Epidermal melanocyte (primary cell): ENCODE data around the gene PDE11A.
"Not testable (repeated sequence)": the region's sequence is repeated elsewhere in the genome, so short reads cannot be mapped to it uniquely, and the experiment has no call there.

Experiments used
- DNase-seq: peaks from one replicate; pipeline ENCODE4 v3.0.0; 2011; ENCODE audit warnings: low spot score; ENCODE audit not compliant: insufficient read length

Gene PDE11A

DNA sequence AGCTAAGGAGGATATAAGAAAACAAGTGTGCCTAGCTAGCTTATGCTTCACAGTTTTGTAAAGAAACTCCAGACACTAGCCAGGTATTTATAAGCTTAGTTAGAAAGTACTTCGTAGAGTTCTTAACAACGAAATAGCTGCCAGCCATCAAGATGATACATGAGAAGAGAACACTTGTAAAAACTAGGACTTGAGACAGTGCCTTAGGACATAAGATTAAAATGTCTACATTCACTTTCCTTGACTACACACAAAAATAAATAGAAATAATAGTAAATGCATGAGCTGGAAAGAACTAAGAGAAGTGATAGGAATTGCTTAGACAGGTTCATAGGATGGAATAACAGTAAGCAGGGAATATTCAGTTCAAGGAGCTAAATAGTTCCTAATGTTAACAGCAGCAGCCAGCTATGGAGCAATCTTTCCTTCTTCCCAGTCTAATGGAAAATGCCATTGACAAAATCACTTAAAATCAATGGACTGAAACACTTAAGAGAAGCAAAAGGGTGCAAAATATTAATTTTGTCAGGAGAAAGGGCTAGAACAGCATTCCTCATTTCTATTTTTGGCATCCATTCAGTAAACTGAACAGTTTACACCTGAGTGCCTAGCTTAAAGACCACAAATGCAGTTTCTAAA lies 186.6 kb downstream of the PDE11A start:
- no peak for DNase-seq

DNA sequence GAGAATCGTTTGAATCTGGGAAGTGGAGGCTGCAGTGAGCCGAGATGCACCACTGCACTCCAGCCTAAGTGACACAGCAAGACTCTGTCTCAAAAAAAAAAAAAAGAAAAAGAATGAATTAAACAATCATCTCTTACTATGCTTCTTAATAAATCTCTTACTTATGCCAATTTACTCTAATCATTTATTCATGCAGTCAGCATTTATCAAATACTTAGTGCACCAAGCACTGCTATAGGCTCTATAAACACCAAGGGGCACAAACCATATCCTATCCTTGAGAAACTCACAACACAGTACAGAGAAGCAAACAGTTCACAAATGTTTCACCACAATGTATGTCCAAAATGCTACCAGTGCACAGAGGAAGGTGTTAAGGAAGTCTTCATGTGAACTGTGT lies 189.4 kb downstream of the PDE11A start:
- DNase-seq: no peak

DNA sequence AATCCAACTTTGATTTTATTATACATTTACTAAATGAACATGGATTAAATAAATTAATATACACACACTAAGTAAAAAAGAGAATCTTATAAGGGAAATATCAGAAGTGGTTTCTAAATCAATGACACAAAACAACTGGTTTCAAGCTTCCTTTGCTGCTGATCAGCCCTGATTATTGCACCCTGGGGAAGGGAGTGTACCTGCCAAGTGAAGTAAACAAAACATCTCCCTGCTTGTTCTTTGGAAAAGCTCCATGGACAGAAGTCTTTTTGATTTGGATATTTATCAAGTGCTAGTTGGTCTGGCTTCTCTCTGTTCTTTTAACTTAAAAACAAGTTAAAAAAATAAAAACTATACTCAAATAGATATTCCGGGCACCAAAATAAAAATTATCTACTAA lies 190.1 kb downstream of the PDE11A start:
- DNase-seq: no peak

DNA sequence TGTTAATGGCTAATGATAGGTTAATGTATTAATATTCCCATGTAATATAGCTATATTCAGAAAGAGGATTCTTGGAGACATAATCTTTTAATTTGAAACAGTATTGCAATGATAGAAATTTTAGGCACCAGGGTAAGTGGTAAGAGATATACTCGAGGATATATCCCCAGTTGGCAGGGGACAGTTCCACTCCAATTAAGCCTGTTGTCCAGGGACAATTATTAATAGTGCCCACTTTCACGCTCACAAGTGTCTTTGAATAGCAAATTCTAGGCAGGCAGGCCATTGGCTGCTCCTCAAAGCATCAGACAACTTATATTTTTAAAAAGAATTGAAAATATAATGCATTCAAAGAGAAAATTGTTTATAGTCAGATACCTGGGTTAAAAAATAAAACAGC lies 190.7 kb downstream of the PDE11A start:
- DNase-seq: no peak

DNA sequence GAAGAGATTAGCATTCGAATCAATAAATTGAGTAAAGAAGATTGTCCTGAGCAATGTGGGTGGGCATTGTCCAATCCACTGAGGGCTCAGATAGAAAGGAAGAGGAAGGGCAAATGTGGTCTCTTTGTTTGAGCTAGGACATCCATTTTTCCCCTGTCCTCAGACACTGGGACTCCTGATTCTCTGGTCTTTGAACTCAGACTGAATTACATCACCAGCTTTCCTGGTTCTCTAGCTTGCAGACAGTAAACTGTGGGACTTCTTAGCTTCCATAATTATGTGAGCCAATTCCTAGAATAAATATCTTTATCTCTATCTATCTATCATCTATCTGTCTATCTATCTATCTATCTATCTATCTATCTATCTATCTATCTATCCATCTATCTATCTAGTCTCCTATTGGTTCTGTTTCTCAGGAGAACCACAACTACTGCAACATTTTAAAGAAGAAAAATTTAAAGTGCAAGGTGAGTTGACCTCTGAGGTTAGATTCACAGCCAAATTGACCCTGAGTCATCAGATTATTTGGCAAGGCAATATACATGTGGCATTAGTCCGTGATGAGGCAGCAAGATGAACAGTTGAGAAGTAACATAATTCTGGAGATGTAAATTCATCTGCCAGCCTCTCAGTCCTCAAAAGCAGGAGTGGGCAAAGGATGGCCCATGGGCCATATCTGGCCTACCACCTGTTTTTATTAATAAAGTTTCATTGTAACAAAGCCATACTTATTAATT lies 191.4 kb downstream of the PDE11A start:
- DNase-seq: no peak

DNA sequence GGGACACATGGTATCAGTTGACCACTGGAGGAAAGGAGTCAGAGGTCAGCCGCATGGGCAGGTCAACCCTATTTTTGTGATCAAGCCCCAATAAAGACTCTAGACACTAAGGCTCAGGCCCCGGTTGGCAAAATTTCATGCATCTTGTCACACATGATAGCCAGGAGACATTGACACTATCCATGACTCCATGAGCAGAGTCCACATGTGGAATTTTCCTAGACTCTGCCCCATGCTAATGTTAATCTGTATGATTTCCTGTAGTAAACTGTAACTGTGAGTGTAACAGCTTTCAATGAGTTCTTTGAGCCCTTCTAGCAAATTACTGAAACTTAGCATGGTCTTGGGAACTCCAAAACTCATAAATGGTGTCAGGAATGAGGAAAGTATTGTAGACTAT lies 192.3 kb downstream of the PDE11A start:
- no peak for DNase-seq

DNA sequence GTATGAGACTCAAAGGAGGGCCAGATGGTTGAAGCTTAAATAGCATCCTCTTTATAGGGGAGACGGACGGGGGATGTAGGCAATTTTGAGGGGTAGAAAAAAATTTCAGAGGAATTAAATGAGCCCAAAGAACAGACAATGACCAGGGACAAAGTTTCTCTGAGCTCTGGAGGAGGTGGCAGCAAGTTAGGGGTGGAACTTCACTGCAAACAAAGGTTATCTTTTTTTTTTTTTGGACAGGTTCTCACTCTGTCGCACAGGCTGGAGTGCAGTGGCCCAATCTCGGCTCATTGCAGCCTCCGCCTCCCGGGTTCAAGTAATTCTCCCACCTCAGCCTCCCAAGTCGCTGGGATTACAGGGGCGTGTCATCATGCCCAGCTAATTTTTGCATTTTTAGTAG lies 195.6 kb downstream of the PDE11A start:
- no peak for DNase-seq

DNA sequence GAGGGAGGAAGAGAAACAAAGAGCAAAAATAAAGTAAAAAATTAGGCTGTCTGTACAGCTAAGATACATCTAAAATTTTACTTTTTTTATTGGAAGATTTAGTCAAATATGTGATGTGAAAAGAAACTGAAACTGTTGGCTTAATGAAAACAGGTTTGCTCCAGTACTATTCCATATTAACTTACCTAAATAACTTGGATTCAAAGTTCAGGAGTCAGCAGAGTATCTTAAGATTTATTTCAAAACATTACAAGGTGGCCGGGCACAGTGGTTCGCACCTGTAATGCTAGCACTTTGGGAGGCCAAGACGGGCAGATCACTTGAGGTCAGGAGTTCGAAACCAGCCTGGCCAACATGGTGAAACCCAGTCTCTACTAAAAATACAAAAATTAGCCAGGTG lies 197.9 kb downstream of the PDE11A start:
- no peak for DNase-seq

DNA sequence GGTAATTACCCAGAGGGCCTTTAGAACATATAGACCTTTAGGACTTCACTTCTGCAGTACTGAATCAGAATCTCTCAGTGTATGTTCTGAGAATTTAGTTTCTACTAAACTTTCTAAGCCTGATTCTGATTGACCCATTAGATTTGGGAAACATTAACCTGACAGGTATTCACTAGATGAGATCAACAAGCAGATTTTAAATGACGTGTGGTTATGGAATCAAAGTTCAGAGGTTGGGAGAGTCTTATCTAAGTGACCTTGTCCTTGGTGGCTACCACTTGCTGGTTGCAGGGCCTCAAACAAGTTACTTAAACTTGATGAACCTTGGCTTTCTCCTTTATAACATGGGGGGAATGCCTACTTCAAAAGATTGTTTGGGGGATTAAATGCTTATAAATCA lies 198.7 kb downstream of the PDE11A start:
- DNase-seq: no peak

DNA sequence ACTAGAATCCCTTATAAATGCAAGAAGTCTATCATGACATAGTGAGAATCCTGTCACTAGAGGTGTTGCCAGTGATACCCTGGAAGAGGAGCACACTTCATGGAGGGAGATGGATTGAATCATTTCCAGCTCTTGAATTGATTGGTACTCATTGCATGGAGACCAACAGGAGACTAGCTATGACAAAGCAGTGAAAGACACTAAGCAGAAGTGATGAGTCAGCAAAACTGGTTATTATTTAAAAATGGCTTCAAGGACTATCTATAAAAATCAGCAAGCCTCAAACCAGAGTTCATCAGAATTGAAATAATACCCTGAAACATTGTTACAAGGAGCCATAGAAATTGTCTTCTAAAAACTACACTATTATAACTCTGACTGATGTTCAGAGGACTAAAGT lies 200.3 kb downstream of the PDE11A start:
- DNase-seq: no peak

DNA sequence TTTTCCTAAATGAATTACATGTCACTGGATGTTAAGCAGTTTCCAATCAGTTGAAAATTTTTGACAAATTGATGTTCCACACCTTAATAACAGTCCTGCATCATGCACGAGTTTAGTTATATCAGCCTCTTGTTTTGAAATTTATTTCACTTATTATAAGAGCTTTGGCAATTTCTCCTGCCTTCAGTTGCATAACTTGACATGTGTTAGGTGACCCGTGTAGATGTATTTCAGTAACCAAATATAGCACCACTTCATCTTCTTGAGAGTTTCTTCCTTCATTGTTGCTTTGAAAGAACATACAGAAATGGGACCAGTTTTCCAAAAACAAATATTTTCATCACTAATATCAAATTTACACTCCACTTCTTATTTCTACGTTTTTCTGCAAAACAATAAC lies 202.7 kb downstream of the PDE11A start:
- no peak for DNase-seq

DNA sequence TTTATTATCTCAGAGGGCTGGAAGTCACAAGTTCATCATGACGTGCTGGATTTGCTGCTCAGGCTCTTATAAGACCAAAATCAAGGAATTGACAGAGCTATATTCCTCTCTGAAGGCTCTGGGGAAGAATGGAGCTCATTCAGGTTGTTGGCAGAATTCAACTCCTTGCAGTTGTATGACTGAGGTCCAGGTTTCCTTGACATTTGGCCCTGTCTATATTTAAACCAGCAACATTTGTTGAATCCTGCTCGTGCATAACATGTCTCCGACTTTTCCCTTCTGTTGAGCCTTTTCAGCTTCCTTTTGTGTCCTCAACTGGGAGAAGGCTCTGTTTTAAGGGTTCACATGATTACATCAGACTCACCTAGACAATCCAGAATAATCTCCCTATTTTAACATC lies 203.4 kb downstream of the PDE11A start:
- no peak for DNase-seq

DNA sequence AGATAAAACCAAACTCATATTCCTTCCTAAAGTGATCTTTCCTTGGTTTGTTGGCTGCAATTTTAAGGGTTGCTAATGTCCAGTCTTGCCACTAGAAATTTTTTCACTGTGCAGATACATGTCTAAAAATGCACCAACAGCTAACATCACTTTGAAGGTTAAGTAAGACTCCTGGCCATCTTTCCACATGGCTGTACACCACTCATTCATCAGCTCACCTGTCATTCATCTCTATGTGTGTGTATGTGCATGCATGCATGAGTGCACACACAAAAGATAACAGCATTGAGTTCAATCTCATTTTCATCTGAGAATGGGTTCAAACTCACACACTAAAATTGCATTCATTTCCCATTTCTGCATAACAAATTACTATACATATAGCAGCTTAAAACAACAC lies 203.8 kb downstream of the PDE11A start:
- no peak for DNase-seq

DNA sequence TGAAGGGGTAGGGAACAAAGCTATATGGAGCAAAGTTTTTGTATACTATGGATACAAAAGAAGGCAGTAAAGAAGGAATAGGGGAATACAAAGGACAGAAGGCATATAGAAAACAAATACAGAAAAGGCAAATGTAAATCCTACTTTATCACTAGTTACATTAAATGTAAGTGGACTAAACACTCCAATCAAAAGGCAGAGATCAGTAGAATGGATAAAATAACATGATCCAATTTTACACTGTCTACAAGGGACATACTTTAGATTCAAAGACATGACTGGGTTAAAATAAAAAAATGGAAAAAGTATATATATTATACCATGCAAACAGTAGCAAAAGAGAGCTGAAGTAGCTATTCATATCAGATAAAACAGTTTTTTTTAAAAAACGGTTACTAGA lies 215.0 kb downstream of the PDE11A start:
- DNase-seq: no peak

DNA sequence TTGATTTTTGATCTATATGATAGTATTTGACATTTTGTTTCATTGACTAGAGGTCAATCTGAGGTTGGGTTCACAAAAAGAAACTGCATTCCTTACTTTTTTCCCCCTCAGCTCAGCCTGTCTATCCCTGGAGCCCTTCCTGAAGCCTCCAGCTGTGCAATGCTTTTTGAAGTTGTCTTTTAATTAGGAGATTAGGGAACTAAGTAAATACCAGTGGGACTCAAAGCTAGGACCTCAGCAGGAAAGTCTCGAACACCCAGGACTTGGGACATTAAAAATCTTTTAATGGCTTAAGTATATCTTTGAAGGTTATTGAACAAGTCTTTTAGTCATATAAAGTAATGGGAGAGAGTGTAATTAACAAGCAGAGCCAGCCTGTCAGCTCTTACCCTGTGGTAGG lies 220.2 kb downstream of the PDE11A start:
- DNase-seq: no peak

DNA sequence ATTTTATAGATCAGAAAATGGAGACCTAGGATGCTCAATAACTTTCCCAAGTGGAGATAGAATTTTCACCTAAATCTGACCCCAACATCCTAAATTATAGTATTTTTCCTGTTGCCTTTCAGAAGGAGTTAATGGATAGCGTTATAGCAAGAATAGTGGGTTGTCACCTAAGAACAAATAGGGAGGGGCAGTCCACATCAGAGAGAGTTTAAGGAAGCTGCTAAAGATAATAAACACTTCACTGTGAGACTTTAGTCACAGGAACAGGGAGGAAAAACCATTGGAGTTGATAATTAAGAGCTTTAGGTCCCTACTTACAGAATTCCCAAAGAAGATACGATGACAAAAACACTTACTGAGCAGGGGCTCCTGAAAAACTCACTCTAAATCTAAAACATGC lies 229.4 kb downstream of the PDE11A start:
- DNase-seq: no peak

DNA sequence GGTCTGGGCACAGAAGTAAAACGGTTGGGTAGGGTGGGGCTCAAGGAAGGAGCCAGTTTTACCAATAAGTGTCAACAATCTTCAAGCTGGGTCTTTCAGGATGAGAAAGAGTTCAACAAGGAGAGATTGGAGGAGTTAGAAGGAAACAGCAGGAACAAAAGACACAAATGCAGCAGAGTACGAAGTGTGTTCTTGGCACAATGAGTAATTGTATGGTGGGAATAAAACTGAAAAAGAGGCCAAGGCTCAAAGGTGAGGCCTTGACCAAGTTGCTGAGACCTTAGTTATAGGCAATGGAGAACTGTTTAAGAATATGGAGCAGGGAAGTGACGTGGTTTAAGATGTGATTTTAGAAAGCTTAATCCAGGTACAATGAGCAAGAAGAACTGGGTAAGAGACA lies 230.3 kb downstream of the PDE11A start:
- no peak for DNase-seq

DNA sequence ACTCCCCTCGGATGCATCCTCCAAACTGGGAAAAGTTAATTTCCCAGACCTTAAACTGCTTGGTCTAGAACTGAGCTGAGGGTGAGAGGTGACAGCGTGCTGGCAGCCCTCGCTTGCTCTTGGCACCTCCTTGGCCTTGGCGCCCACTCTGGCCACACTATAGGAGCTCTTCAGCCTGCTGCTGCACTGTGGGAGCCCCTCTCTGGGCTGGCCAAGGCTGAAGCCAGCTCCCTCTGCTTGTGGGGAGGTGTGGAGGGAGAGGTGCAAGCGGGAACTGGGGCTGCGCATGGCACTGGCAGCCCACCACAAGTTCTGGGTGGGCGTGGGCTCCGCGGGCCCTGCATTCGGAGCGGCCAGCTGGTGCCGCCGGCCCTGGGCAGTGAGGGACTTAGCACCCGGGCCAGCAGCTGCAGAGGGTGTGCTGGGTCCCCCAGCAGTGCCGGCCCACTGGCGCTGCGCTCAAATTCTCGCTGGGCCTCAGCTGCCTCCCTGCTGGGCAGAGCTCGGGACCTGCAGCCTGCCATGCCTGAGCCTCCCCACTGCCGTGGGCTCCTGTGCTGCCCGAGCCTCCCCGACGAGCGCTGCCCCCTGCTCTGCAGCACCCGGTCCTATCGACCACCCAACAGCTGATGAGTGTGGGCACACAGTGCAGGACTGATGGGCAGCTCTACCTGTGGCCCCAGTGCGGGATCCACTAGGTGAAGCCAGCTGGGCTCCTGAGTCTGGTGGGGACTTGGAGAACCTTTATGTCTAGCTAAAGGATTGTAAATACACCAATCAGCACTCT lies 237.0 kb downstream of the PDE11A start:
- DNase-seq: not testable (repeated sequence)

DNA sequence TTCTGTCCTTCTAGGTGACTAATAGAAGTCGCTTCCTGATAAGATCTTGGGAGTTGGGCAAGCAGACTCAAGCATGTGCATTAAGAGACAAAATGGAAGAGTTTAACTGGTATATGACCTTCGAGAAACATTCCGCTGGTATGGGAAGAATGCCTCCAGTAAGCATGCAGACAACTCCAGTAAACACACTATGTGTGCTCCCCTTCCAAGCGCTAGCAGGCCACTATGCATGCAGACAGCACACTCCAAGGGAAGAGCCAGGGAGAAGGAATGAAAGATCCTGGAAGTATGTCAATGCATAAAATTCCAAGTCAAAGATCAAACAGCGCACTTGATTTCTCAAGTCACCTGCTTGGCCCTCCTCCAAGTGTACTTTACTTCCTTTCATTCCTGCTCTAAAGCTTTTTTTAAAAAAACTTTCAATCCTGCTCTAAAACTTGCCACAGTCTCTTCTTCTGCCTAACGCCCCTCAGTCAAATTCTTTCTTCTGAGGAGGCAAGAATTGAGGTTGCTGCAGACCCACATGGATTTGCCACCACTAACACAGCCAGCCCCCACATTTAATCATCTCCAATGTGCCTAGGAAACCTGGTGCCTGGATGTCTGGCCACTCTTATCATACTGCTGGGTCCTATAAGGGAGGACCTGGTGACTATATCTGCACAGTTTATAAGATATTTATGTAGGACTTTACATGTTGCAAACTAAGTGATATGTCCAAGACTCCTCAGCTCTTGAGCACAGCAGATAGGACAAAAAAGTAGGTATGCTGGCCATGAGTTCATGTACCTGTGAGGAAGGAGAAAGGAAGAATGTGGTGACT lies 239.8 kb downstream of the PDE11A start:
- no peak for DNase-seq

DNA sequence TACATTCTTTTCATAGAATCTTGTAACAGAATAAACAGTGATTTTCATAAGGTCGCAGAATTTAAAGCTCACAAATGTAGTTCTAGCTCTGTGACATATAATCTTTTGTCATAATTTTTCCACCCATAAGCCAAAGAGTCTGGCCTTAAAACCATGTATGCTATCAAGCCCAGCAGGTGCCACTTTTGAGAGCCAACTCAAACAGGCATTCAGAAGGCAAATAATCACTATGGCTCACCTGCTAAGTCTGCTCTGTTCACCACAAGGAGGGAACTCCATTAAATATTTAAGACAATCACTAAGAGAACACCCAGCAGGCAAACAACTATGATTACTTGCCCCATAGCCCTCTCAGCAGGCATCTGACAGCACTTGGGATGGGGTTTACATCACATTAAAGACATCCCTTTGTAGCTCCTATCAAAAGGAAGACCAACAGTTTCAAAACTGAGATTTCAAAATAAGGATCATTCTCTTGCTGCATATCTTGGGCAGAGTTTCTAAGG lies 241.6 kb downstream of the PDE11A start:
- no peak for DNase-seq

DNA sequence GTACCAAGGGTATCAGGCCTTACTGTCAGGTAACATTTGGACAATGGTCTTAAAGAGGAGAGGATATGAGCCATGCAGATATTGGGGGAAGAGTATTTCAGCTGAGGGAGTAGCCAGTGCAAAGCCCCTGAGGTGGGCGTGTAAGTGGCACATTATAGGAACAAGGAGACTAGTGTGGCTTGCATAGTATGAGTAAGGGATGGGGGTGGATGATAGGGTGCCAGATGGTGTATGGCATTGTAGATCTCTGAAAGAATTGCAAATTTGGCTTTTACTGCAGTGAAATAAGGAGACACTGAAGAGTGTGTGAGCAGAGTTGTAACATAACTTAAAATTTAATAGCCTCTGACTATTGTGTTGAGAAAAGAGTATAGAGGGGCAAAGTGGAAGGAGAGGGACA lies 244.0 kb downstream of the PDE11A start:
- DNase-seq: no peak

DNA sequence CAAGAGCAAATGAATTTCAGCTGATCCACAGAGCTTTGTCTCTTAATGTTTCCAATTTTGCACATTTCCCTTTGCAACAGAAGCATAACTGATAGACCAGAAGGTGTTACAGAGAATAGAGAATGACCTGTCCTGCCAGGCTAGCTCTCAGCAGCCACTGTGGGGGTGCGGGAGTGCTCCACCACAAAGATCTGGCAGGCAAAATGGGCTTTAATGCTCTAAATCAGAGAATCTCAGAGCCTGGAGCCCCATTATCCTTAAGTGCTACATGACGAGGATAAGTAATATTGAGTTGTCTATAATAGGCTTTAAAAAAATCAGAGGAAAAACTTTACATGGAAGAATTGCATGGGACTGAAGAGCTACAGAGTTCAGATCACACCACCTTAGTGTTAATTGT lies 245.7 kb downstream of the PDE11A start:
- DNase-seq: no peak
